Ovary (tissue), 9 donors: ENCODE measurements around the gene SLIT1. TPM values are rescaled to one million over a fixed set of nuclear protein-coding genes. Genes with fewer than 3 reads are reported as not detected.

Experiments
- DNase-seq, 5 donors: peaks; one replicate each; pipeline ENCODE4 v3.0.0-alpha.2; 2019 to 2020
- H3K27ac ChIP-seq, 2 donors: fragments of 200-600 bp; one replicate each; pipeline versions ENCODE4 v1.5.1 to v1.8.0; 2019 to 2022
- H3K27me3 ChIP-seq: fragments of 200-600 bp; one replicate; pipeline ENCODE4 v1.8.0; 2022
- H3K36me3 ChIP-seq: fragments of 200-600 bp; sonication (generic); one replicate; pipeline ENCODE4 v1.5.1; 2019
- H3K4me1 ChIP-seq: one replicate; pipeline ENCODE4 v1.8.1; 2013; ENCODE audit warnings: mild to moderate bottlenecking, moderate library complexity; ENCODE audit not compliant: insufficient read depth
- H3K4me3 ChIP-seq: fragments of 200-600 bp; sonication (generic); one replicate; pipeline ENCODE4 v1.5.1; 2017
- H3K9me3 ChIP-seq, 2 donors: fragments of 200-600 bp in 1 of 2; sonication (generic) in 1 of 2; one replicate each; pipeline versions ENCODE4 v1.5.1 to v1.8.1; 2013 to 2019; ENCODE audit warnings: mild to moderate bottlenecking in 1 of 2, moderate library complexity in 1 of 2
- CTCF ChIP-seq, 3 donors: fragments of 450-650 bp in 2 of 3; fragments of 200-600 bp in 1 of 3; IDR thresholded peaks; one replicate each; pipeline versions ENCODE4 v1.5.1 to v1.8.0; 2016 to 2022; ENCODE audit warnings: antibody characterized with exemption in 3 of 3, mild to moderate bottlenecking in 1 of 3
- EP300 ChIP-seq: sonication (generic); formaldehyde crosslinking; IDR thresholded peaks from one replicate; pipeline ENCODE4 v1.6.1; 2017; ENCODE audit warnings: antibody characterized with exemption
- POLR2A ChIP-seq: fragments of 450-650 bp; IDR thresholded peaks from one replicate; pipeline ENCODE4 v1.6.1; 2017; ENCODE audit warnings: antibody characterized with exemption, mild to moderate bottlenecking, moderate library complexity
- WGBS, 3 donors: extraction: QIAGEN DNeasy Blood & Tissue Kit in 1 of 3; methylation state at CpG; one replicate each; pipeline versions ENCODE4 v1.1.5 to v1.1.7; 2013 to 2017; 5-methylcytosine and 5-hydroxymethylcytosine counted together
- intact Hi-C, 4 donors: fragments of 100-400 bp; cut with DNase I; formaldehyde crosslinking; loops; one replicate each; pipeline versions ENCODE4 v1.11.0 to v1.15.1; 2022 to 2023
- polyA plus RNA-seq, 2 donors: library from polyadenylated mRNA; stranded (reverse); fragments of 200-250 nt in 1 of 2; fragments of 350-450 nt in 1 of 2; fragmentation: Illumina TruSeq in 1 of 2; extraction: RNeasy Lipid Tissue Mini Kit (QIAGEN cat#74804) in 1 of 2; gene quantifications; one replicate each; pipeline ENCODE4 v1.2.3, GENCODE V29; 2013 to 2014
- total RNA-seq, 7 donors: library from RNA; depleted of rRNA in 2 of 7; stranded (reverse); fragments of >200 nt in 2 of 7; fragmentation: NEBNext Ultra II Directional in 3 of 7; extraction: Animal tissue kit (Norgen Biotek cat#: 25700) in 3 of 7; gene quantifications; one replicate each; pipeline versions ENCODE4 v1.1.0 to v1.2.4, GENCODE V29; 2016 to 2023
- donor health status: DM: no; HTN: no; CAD: no; lungs with moderate emphysema.
- donor health status: DM: no; HTN: no; CAD: no.
- donor health status: Bipolar disorder and iron deficiency.
- donor health status: DM: yes; HTN: yes; CAD: no.
- donor health status: DM: no; HTN: no; CAD: no.
- donor health status: DM: yes; HTN: yes; CAD: no.

SLIT1 gene
- total and polyA plus RNA-seq, 9 donors, result under 0.01 to 0.62 (median 0.25) TPM

GRCh38 chr10:97173036-97173435, 12.7 kb downstream of the SLIT1 start:
- Histone ChIP-seq H3K36me3 (no peaks in the 10 kb centered on the region), H3K4me3 (no peak overlapping the region), H3K27ac (no peak overlapping the region), H3K9me3 (no peaks in the 10 kb centered on the region), H3K27me3 (no peaks in the 10 kb centered on the region), H3K4me1 (no peaks in the 10 kb centered on the region)
- peak in 1 of 5 donors; percentile 12 for DNase-seq
- intact Hi-C loops, result no loop called here
- 85 to 86% (median 85%) methylated on average over 6 of the region's 6 CpGs for WGBS, 3 donors
- TF ChIP-seq CTCF (IDR thresholded peaks at IDR 0.05), result no peak
- TF ChIP-seq EP300, result no peak
- no peak for TF ChIP-seq POLR2A

- Histone ChIP-seq H3K4me1 (no peaks in the 10 kb centered on the region), H3K27ac (no peak overlapping the region), H3K9me3 (no peaks in the 10 kb centered on the region), H3K4me3 (no peak overlapping the region), H3K27me3 (no peaks in the 10 kb centered on the region), H3K36me3 (no peaks in the 10 kb centered on the region)
- intact Hi-C loops, result no loop called here
- 38 to 57% (median 48%) methylated on average over 13 of the region's 13 CpGs for WGBS, 3 donors
- DNase-seq, result no peak
- TF ChIP-seq POLR2A, result no peak
- no peak for TF ChIP-seq CTCF (IDR thresholded peaks at IDR 0.05)
- no peak for TF ChIP-seq EP300
These were observed 14.8 kb downstream of the SLIT1 start for GRCh38 chr10:97171001-97171400.

- H3K4me3 ChIP-seq, result no peak overlapping the region
- H3K27ac ChIP-seq, result no peak overlapping the region
- H3K36me3 ChIP-seq, result no peaks in the 10 kb centered on the region
- no peaks in the 10 kb centered on the region for H3K4me1 ChIP-seq
- intact Hi-C loops, result no loop called here
- no peak for TF ChIP-seq POLR2A
- no peak for TF ChIP-seq CTCF (IDR thresholded peaks at IDR 0.05)
- no peak for TF ChIP-seq EP300
- DNase-seq, result no peak
- 61 to 74% (median 62%) methylated on average over 14 of the region's 14 CpGs for whole genome bisulfite sequencing, 3 donors
- H3K27me3 ChIP-seq, result no peaks in the 10 kb centered on the region
- no peaks in the 10 kb centered on the region for H3K9me3 ChIP-seq
These were observed 15.7 kb downstream of the SLIT1 start for GRCh38 chr10:97169911-97170693.

GRCh38 chr10:97169063-97169462, 16.7 kb downstream of the SLIT1 start:
- no peaks in the 10 kb centered on the region for H3K9me3 ChIP-seq
- no peaks in the 10 kb centered on the region for H3K4me1 ChIP-seq
- 56 to 65% (median 64%) methylated on average over 5 of the region's 5 CpGs for WGBS, 3 donors
- intact Hi-C loops, result no loop called here
- no peak overlapping the region for H3K4me3 ChIP-seq
- TF ChIP-seq POLR2A, result no peak
- TF ChIP-seq CTCF (IDR thresholded peaks at IDR 0.05), result no peak
- TF ChIP-seq EP300, result no peak
- no peak overlapping the region for H3K27ac ChIP-seq
- no peaks in the 10 kb centered on the region for H3K36me3 ChIP-seq
- DNase-seq, result no peak
- H3K27me3 ChIP-seq, result no peaks in the 10 kb centered on the region
